Lower leg skin (tissue), 3 donors: ENCODE measurements around the gene WDR27.

ENCODE experiments used
- CTCF ChIP-seq, 3 donors: fragments of 450-650 bp; IDR thresholded peaks; one replicate each; pipeline ENCODE4 v1.5.1; 2016; ENCODE audit warnings: antibody characterized with exemption in 3 of 3, mild to moderate bottlenecking in 3 of 3, moderate library complexity in 2 of 3
- POLR2A ChIP-seq, 2 donors: fragments of 450-650 bp; IDR thresholded peaks; one replicate each; pipeline ENCODE4 v1.6.1; 2016 to 2017; ENCODE audit warnings: antibody characterized with exemption in 2 of 2, mild to moderate bottlenecking in 1 of 2, moderate library complexity in 1 of 2

DNA sequence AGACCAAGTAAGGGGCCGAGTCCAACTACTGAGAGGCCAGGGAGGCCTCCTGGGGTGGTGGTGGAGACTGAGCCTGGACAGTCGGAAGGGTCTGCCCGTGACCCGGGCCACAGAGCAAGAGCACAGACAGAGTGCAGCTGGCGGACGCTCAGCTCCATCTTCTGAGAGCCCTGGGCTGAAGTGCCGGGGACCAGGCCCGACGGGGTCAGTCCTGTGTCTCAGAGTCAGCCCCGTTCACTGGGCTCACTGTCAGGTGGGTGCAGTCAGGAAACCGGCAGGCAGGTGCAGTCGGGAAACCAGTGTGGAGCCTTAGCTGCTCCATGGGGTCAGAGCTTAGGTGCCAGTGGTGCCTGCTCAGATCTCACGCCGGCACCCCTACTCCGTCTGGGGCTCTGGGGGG is 76.5 kb downstream of the WDR27 start:
- no peak for TF ChIP-seq CTCF (IDR thresholded peaks at IDR 0.05)
- TF ChIP-seq POLR2A (IDR thresholded peaks at IDR 0.05): no peak
